H1 (cell line): ENCODE results near the gene ALDH1A2. TPM values are rescaled to one million over a fixed set of nuclear protein-coding genes. Genes with fewer than 3 reads are reported as not detected.

Source experiments
- SIRT6 ChIP-seq: IDR thresholded peaks from one replicate; pipeline ENCODE4 v1.7.1; 2012; ENCODE audit warnings: low read length, inconsistent platforms
- SP1 ChIP-seq: IDR thresholded peaks from 2 replicates; pipeline ENCODE4 v1.6.1; 2011; ENCODE audit warnings: low read depth, low read length
- SP2 ChIP-seq: IDR thresholded peaks from 2 replicates; pipeline ENCODE4 v1.6.1; 2012; ENCODE audit warnings: mild to moderate bottlenecking, low read length, inconsistent platforms
- TAF1 ChIP-seq: IDR thresholded peaks from 2 replicates; pipeline ENCODE4 v1.6.1; 2011; ENCODE audit warnings: mild to moderate bottlenecking, low read depth, low read length
- TCF12 ChIP-seq: IDR thresholded peaks from 2 replicates; pipeline ENCODE4 v1.6.1; 2011; ENCODE audit warnings: low read depth, mild to moderate bottlenecking, low read length
- polyA plus RNA-seq, 7 experiments: library from polyadenylated mRNA; depleted of rRNA in 3 of 7; stranded (reverse) in 5 of 7; unstranded in 2 of 7; fragments of >200 nt in 5 of 7; fragments of 200-250 nt in 2 of 7; gene quantifications; 1 replicate in 5 of 7; 2 replicates in 1 of 7; 4 replicates in 1 of 7; pipeline versions ENCODE4 v1.2.1 to v1.2.3, GENCODE V29; 2011 to 2013; ENCODE audit warnings: missing spikeins in 2 of 7, mixed read lengths in 2 of 7
- total RNA-seq: library from RNA; stranded (reverse); fragmentation: NEBNext Ultra II Directional; extraction: Animal tissue kit (Norgen Biotek cat#: 25700); gene quantifications from 2 replicates; pipeline ENCODE4 v1.2.1, GENCODE V29; 2021
- TF ChIP-seq, protein P1 (sequence below): IDR thresholded peaks from 2 replicates; pipeline ENCODE4 v1.6.1; 2012; ENCODE audit warnings: inconsistent platforms

The ALDH1A2 gene
- total and polyA plus RNA-seq, 2 of the 8 experiments (the other 6 are each of a cell fraction or from before 2014, with no cell fraction given): 0.06 to 0.24 TPM

DNA sequence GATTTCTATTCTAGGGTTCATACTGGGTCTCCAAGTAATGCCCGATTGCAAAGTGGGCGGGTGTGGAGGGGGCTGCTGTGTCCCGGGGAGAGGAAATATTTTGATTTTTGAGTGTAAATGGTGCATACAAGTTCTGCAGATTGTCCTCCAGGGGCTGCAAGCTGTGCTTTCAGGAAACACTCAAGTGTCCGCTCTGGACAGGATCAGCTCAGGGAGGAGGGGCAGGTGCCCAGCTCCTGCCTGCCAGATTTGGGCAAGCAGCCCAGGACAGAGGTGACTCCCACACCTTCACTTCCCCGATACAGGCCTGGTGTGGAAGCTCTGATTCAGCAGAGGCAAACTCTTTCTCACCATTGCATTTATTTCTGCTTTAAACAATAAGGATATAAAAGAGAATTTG lies 142.7 kb downstream of the ALDH1A2 start (continued):
- TF ChIP-seq, protein P1, sequence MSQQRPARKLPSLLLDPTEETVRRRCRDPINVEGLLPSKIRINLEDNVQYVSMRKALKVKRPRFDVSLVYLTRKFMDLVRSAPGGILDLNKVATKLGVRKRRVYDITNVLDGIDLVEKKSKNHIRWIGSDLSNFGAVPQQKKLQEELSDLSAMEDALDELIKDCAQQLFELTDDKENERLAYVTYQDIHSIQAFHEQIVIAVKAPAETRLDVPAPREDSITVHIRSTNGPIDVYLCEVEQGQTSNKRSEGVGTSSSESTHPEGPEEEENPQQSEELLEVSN: no peak
- TF ChIP-seq SP1 (no peak), SIRT6 (no peak), TAF1 (no peak), SP2 (no peak), TCF12 (no peak)
